CD4-positive, alpha-beta T cell (primary cell): ENCODE measurements around the gene FBXO21. TPM values are rescaled to one million over a fixed set of nuclear protein-coding genes. Genes with fewer than 3 reads are reported as not detected.

Experiments
- ATAC-seq: fragments of 200-7000 bp; cut with Tn5 transposase; one replicate; pipeline ENCODE4 v1.10.0; 2022; ENCODE audit warnings: mild to moderate bottlenecking; ENCODE audit not compliant: poor library complexity
- CTCF ChIA-PET: fragments of 350-600 bp; sonication (Branson Sonifier 250); formaldehyde crosslinking; loops from one replicate; lab custom pipeline; 2021; ENCODE audit warnings: antibody characterized with exemption, inconsistent platforms; lab: Charles Lee
- POLR2A ChIA-PET: fragments of 350-600 bp; sonication (Branson Sonifier 250); formaldehyde crosslinking; loops from one replicate; lab custom pipeline; 2021; ENCODE audit warnings: antibody characterized with exemption, inconsistent platforms; lab: Charles Lee
- DNase-seq, 14 experiments: peaks; one replicate each; pipeline ENCODE4 v3.0.0-alpha.2; 2013 to 2020; ENCODE audit warnings: mixed read lengths in 2 of 14
- H3K27ac ChIP-seq, 2 donors: one replicate each; pipeline versions ENCODE4 v1.5.1 to v1.7.0; 2013; ENCODE audit warnings: low read length in 2 of 2, low read depth in 1 of 2, mild to moderate bottlenecking in 1 of 2
- H3K27me3 ChIP-seq, 2 experiments: 1 replicate in 1 of 2; 2 replicates in 1 of 2; pipeline versions ENCODE4 v1.6.1 to v1.7.0; 2013; ENCODE audit warnings: low read length in 2 of 2, control low read depth in 1 of 2, mild to moderate bottlenecking in 1 of 2, moderate library complexity in 1 of 2; ENCODE audit not compliant: insufficient read depth in 2 of 2, control insufficient read depth in 1 of 2
- H3K36me3 ChIP-seq: one replicate; pipeline ENCODE4 v1.6.1; 2013; ENCODE audit warnings: low read length, control low read depth; ENCODE audit not compliant: insufficient read depth
- H3K4me1 ChIP-seq: one replicate; pipeline ENCODE4 v1.6.1; 2013; ENCODE audit warnings: low read length, control low read depth; ENCODE audit not compliant: insufficient read depth
- H3K4me3 ChIP-seq: one replicate; pipeline ENCODE4 v1.5.1; 2013; ENCODE audit warnings: mild to moderate bottlenecking, low read length, moderate library complexity
- H3K9me3 ChIP-seq, 2 experiments: 1 replicate in 1 of 2; 2 replicates in 1 of 2; pipeline versions ENCODE4 v1.6.1 to v1.7.0; 2013; ENCODE audit warnings: low read length in 2 of 2, mild to moderate bottlenecking in 2 of 2, control low read depth in 1 of 2, moderate library complexity in 1 of 2; ENCODE audit not compliant: control insufficient read depth in 1 of 2, insufficient read depth in 1 of 2
- H3K27ac Mint-ChIP-seq: one replicate; pipeline ENCODE4 v1.8.0; 2020; ENCODE audit warnings: mixed read lengths
- H3K27me3 Mint-ChIP-seq: one replicate; pipeline ENCODE4 v1.8.0; 2021; ENCODE audit warnings: mixed read lengths
- H3K36me3 Mint-ChIP-seq: one replicate; pipeline ENCODE4 v1.8.0; 2021; ENCODE audit warnings: low read depth, mixed read lengths
- H3K4me1 Mint-ChIP-seq: one replicate; pipeline ENCODE4 v1.8.0; 2021; ENCODE audit warnings: low read depth, mixed read lengths
- H3K4me3 Mint-ChIP-seq: one replicate; pipeline ENCODE4 v1.8.0; 2020; ENCODE audit warnings: mild to moderate bottlenecking, mixed read lengths
- H3K9me3 Mint-ChIP-seq: one replicate; pipeline ENCODE4 v1.8.0; 2020; ENCODE audit warnings: mixed read lengths
- intact Hi-C, 2 experiments: fragments of 100-400 bp; cut with DNase I in 1 of 2; cut with micrococcal nuclease in 1 of 2; formaldehyde crosslinking; loops; one replicate each; pipeline versions ENCODE4 v1.15.1 to v1.9.0; 2023 to 2025; cut with DNase I, micrococcal nuclease
- total RNA-seq, 174 experiments: library from RNA in 2 of 174; stranded (reverse) in 2 of 174; gene quantifications; one replicate each; pipeline ENCODE4 v1.2.3 and lab custom pipeline; 2021 to 2026
- TF ChIP-seq, protein P1 (sequence below): fragments of 200-600 bp; IDR thresholded peaks from one replicate; pipeline ENCODE4 v1.8.0; 2022; ENCODE audit warnings: antibody characterized with exemption, mild to moderate bottlenecking

FBXO21 gene
- total RNA-seq, 2 experiments from 2014 or later = 67.7 to 67.9 TPM

DNA sequence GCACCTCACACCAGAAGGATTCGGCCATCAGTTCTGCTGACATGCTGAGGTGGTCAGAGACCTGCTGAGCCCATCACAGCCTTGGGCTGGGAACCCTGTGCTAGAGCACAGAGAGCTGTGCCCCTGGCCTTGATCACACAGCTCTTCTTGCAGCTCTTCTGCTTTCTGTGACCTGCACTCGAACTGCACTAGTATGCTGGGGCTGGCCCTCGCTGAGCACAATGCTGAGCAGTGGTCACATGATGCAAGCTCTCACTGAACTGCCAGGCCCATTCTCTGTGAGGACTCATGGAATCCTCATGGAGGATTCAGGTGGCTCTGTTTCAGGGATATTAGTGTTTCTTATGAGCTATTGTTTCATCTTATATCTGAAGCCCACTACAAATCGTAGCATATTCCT is 22.5 kb downstream of the FBXO21 start:
- no peak overlapping the region for H3K4me3 Mint-ChIP-seq
- ChIA-PET CTCF (no interaction called here), POLR2A (no interaction called here)
- H3K4me1 ChIP-seq = no peaks in the 10 kb centered on the region
- H3K36me3 ChIP-seq = peaks cover 87% of the 10 kb centered on the region
- no peak for ATAC-seq
- intact Hi-C loops = no loop called here
- no peaks in the 10 kb centered on the region for H3K27me3 ChIP-seq
- TF ChIP-seq, protein P1, sequence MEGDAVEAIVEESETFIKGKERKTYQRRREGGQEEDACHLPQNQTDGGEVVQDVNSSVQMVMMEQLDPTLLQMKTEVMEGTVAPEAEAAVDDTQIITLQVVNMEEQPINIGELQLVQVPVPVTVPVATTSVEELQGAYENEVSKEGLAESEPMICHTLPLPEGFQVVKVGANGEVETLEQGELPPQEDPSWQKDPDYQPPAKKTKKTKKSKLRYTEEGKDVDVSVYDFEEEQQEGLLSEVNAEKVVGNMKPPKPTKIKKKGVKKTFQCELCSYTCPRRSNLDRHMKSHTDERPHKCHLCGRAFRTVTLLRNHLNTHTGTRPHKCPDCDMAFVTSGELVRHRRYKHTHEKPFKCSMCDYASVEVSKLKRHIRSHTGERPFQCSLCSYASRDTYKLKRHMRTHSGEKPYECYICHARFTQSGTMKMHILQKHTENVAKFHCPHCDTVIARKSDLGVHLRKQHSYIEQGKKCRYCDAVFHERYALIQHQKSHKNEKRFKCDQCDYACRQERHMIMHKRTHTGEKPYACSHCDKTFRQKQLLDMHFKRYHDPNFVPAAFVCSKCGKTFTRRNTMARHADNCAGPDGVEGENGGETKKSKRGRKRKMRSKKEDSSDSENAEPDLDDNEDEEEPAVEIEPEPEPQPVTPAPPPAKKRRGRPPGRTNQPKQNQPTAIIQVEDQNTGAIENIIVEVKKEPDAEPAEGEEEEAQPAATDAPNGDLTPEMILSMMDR = no peak
- no peaks in the 10 kb centered on the region for H3K9me3 ChIP-seq
- no peaks in the 10 kb centered on the region for H3K27me3 Mint-ChIP-seq
- no peaks in the 10 kb centered on the region for H3K9me3 Mint-ChIP-seq
- peaks cover 97% of the 10 kb centered on the region for H3K36me3 Mint-ChIP-seq
- no peak overlapping the region for H3K4me3 ChIP-seq
- no peak for DNase-seq
- no peak overlapping the region for H3K27ac Mint-ChIP-seq
- H3K4me1 Mint-ChIP-seq = peaks cover 11% of the 10 kb centered on the region
- H3K27ac ChIP-seq = no peak overlapping the region

DNA sequence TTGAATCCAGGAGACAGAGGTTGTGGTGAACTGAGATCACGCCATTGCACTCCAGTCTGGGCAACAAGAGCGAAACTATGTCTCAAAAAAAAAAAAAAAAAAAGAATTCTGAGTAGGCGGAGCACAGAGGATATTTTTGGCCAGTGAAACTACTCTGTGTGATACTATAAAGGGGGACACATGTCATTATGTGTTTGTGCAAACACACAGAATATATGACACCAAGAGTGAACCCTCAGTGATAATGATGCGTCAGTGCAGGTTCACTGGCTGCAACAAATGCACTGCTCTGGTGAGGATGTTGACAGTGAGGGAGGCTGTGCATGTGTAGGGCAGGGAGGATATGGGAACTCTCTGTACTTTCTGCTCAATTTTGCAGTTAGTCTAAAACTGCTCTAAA is 24.2 kb downstream of the FBXO21 start:
- Histone ChIP-seq H3K27me3 (no peaks in the 10 kb centered on the region), H3K36me3 (peaks cover 88% of the 10 kb centered on the region), H3K4me3 (no peak overlapping the region), H3K9me3 (no peaks in the 10 kb centered on the region), H3K4me1 (no peaks in the 10 kb centered on the region), H3K27ac (no peak overlapping the region)
- no peak overlapping the region for H3K27ac Mint-ChIP-seq
- ATAC-seq (no peak), DNase-seq (no peak)
- no peaks in the 10 kb centered on the region for H3K27me3 Mint-ChIP-seq
- H3K36me3 Mint-ChIP-seq = peaks cover 97% of the 10 kb centered on the region
- TF ChIP-seq, protein P1 = no peak
- POLR2A ChIA-PET = no interaction called here
- H3K4me1 Mint-ChIP-seq = peaks cover 11% of the 10 kb centered on the region
- intact Hi-C loops = no loop called here
- no peaks in the 10 kb centered on the region for H3K9me3 Mint-ChIP-seq
- CTCF ChIA-PET = interaction anchor here (0.7 kb wide), 1 partner anchor 24 kb away, joined by 3 read pairs; no protein-coding TSS in a partner anchor
- no peak overlapping the region for H3K4me3 Mint-ChIP-seq

DNA sequence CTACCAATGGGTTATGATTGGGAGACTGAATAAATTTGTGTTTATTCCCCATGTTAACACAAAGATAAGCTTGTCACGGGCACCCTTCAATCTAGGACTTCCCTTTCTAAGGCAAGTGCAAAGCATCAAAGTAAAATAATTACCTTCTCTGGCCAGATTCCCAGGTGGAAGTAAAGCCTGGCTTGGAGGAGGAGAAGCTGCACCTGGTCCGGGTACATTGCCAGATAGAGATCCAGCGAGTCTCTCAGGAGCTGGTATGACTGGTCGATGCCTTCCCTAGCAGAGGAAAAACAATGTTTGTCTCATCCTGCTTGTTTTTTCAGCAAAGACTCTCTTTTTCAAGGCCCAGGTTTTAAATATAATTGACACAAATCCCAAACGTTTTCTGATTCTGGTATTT is 24.9 kb downstream of the FBXO21 start:
- Histone ChIP-seq H3K9me3 (no peaks in the 10 kb centered on the region), H3K36me3 (peaks cover 88% of the 10 kb centered on the region), H3K4me1 (no peaks in the 10 kb centered on the region), H3K27ac (no peak overlapping the region), H3K27me3 (no peaks in the 10 kb centered on the region), H3K4me3 (no peak overlapping the region)
- DNase-seq (no peak), ATAC-seq (no peak)
- H3K9me3 Mint-ChIP-seq = no peaks in the 10 kb centered on the region
- no peak overlapping the region for H3K4me3 Mint-ChIP-seq
- TF ChIP-seq, protein P1 = no peak
- no peak overlapping the region for H3K27ac Mint-ChIP-seq
- ChIA-PET CTCF (interaction anchor here (0.7 kb wide), 1 partner anchor 23 kb away, joined by 3 read pairs; no protein-coding TSS in a partner anchor), POLR2A (no interaction called here)
- H3K4me1 Mint-ChIP-seq = peaks cover 7% of the 10 kb centered on the region
- H3K27me3 Mint-ChIP-seq = no peaks in the 10 kb centered on the region
- peaks cover 97% of the 10 kb centered on the region for H3K36me3 Mint-ChIP-seq
- intact Hi-C loops = no loop called here
